Endothelial cell of umbilical vein (primary cell): ENCODE data around the gene DHRS1. TPM values are rescaled to one million over a fixed set of nuclear protein-coding genes. Genes with fewer than 3 reads are reported as not detected.

Experiments used
- BruUV-seq: library from RNA; stranded (reverse); fragments of 400-500 nt; replicated peaks from 2 replicates; lab custom pipeline; 2021; lab: Mats Ljungman, UMichigan
- CTCF ChIA-PET: fragments of 300-600, 350-600 bp; sonication (Branson Sonifier 250); formaldehyde crosslinking; loops from one replicate; lab custom pipeline; 2021; ENCODE audit warnings: antibody characterized with exemption, inconsistent platforms; lab: Charles Lee
- POLR2A ChIA-PET: fragments of 300-600, 350-600 bp; sonication (Branson Sonifier 250); formaldehyde crosslinking; loops from one replicate; lab custom pipeline; 2021; ENCODE audit warnings: antibody characterized with exemption, inconsistent platforms; lab: Charles Lee
- DNase-seq: peaks from one replicate; pipeline ENCODE4 v3.0.0-alpha.2; 2011; ENCODE audit warnings: low read depth, low spot score
- FAIRE-seq: peaks from 2 replicates; lab custom pipeline; 2011; peaks lifted over from hg19 to GRCh38; lab: Jason Lieb, UNC
- H2AFZ ChIP-seq: 2 replicates; pipeline ENCODE4 v1.6.0; 2012; ENCODE audit warnings: low read depth, low read length, control low read depth, inconsistent platforms
- H3K27ac ChIP-seq: 2 replicates; pipeline ENCODE4 v1.5.1; 2011; ENCODE audit warnings: low read depth, mild to moderate bottlenecking, control low read depth, low read length, moderate library complexity; ENCODE audit not compliant: insufficient read depth
- H3K27me3 ChIP-seq, 2 experiments: 2 replicates each; pipeline versions ENCODE4 v1.6.0 to v1.6.1; 2011; ENCODE audit warnings: low read length in 2 of 2, mixed read lengths in 1 of 2; ENCODE audit not compliant: control insufficient read depth in 2 of 2, insufficient read depth in 2 of 2
- H3K36me3 ChIP-seq, 2 experiments: 2 replicates in 1 of 2; 3 replicates in 1 of 2; pipeline ENCODE4 v1.5.1; 2011; ENCODE audit warnings: low read length in 2 of 2, mild to moderate bottlenecking in 1 of 2, moderate library complexity in 1 of 2; ENCODE audit not compliant: control insufficient read depth in 2 of 2, insufficient read depth in 2 of 2; ENCODE audit errors: extremely low read depth in 1 of 2
- H3K4me1 ChIP-seq: 3 replicates; pipeline ENCODE4 v1.5.1; 2011; ENCODE audit warnings: mild to moderate bottlenecking, low read length; ENCODE audit not compliant: control insufficient read depth, insufficient read depth; ENCODE audit errors: extremely low read depth
- H3K4me2 ChIP-seq: 2 replicates; pipeline ENCODE4 v1.6.1; 2011; ENCODE audit warnings: low read length, control low read depth, mixed read lengths; ENCODE audit not compliant: insufficient read depth
- H3K4me3 ChIP-seq, 3 experiments: fragments of 200-600 bp in 1 of 3; sonication (generic), shearing (Covaris generic) in 1 of 3; replicated peaks in 1 of 3; 2 replicates each; pipeline ENCODE4 v1.5.1; 2011 to 2016; ENCODE audit warnings: control low read depth in 3 of 3, low read length in 3 of 3, mild to moderate bottlenecking in 2 of 3, inconsistent platforms in 1 of 3, low read depth in 1 of 3, moderate library complexity in 1 of 3; ENCODE audit not compliant: insufficient read depth in 1 of 3
- H3K79me2 ChIP-seq: 2 replicates; pipeline ENCODE4 v1.6.0; 2012; ENCODE audit warnings: low read length, inconsistent platforms; ENCODE audit not compliant: control insufficient read depth, insufficient read depth
- H3K9ac ChIP-seq: replicated peaks from 2 replicates; pipeline ENCODE3; 2011; ENCODE audit warnings: low read length, control low read depth; ENCODE audit not compliant: insufficient read depth; ENCODE audit errors: extremely low read depth
- H3K9me1 ChIP-seq: replicated peaks from 3 replicates; pipeline ENCODE4 v1.6.0; 2011; ENCODE audit warnings: mild to moderate bottlenecking, low read length; ENCODE audit not compliant: control insufficient read depth, insufficient read depth; ENCODE audit errors: extremely low read depth
- H3K9me3 ChIP-seq: replicated peaks from 2 replicates; pipeline ENCODE4 v1.5.1; 2012; ENCODE audit warnings: low read length, inconsistent platforms; ENCODE audit not compliant: control insufficient read depth, insufficient read depth
- H4K20me1 ChIP-seq: replicated peaks from 2 replicates; pipeline ENCODE3; 2011; ENCODE audit warnings: mild to moderate bottlenecking, low read length; ENCODE audit not compliant: control insufficient read depth, insufficient read depth; ENCODE audit errors: extremely low read depth
- FOS ChIP-seq: IDR thresholded peaks from 2 replicates; pipeline ENCODE4 v1.6.1; 2011; ENCODE audit warnings: mild to moderate bottlenecking, low read length, moderate library complexity, borderline replicate concordance; ENCODE audit not compliant: insufficient read depth
- GATA2 ChIP-seq: IDR thresholded peaks from 2 replicates; pipeline ENCODE4 v1.7.0; 2011; ENCODE audit warnings: low read depth, mild to moderate bottlenecking, moderate library complexity, mixed read lengths, low read length; ENCODE audit not compliant: insufficient read length, insufficient read depth
- JUN ChIP-seq: IDR thresholded peaks from 2 replicates; pipeline ENCODE4 v1.6.1; 2011; ENCODE audit warnings: borderline replicate concordance, low read depth; ENCODE audit not compliant: insufficient read length, insufficient read depth
- MYC ChIP-seq: IDR thresholded peaks from one replicate; pipeline ENCODE4 v1.6.1; 2011; ENCODE audit warnings: mild to moderate bottlenecking, low read depth, low read length
- POLR2AphosphoS5 ChIP-seq: IDR thresholded peaks from 2 replicates; pipeline ENCODE4 v1.6.1; 2012; ENCODE audit warnings: low read depth, mild to moderate bottlenecking, control low read depth, low read length, moderate library complexity; ENCODE audit not compliant: insufficient read depth
- dilution Hi-C: fragments of 300-500 bp; cut with MboI; formaldehyde crosslinking; loops from one replicate; pipeline ENCODE4 v1.15.0; 2019; ENCODE audit warnings: low sequenced_read_pairs; ENCODE audit not compliant: extremely low pct_ligation_motif_present
- intact Hi-C: fragments of 100-400 bp; cut with micrococcal nuclease; formaldehyde crosslinking; loops from one replicate; pipeline ENCODE4 v1.10.0; 2022
- polyA plus RNA-seq, 4 experiments: library from polyadenylated mRNA; depleted of rRNA in 3 of 4; stranded (reverse) in 3 of 4; unstranded in 1 of 4; fragments of >200 nt; gene quantifications; 2 replicates each; pipeline versions ENCODE4 v1.2.1 to v1.2.3, GENCODE V29; 2011 to 2012; ENCODE audit warnings: missing spikeins in 1 of 4
- total RNA-seq: library from RNA; stranded (reverse); gene quantifications from 2 replicates; pipeline ENCODE4 v1.2.3, GENCODE V29; 2021
- TF ChIP-seq, protein P1 (sequence below), 2 donors: IDR thresholded peaks; 1 replicate in 1 of 2; 2 replicates in 1 of 2; pipeline ENCODE4 v1.5.1; 2011; ENCODE audit warnings: low read length in 2 of 2, mild to moderate bottlenecking in 2 of 2, moderate library complexity in 2 of 2, control low read depth in 1 of 2, inconsistent platforms in 1 of 2, low read depth in 1 of 2; ENCODE audit not compliant: insufficient read depth in 1 of 2; ENCODE audit errors: extremely low read depth in 1 of 2
- TF ChIP-seq, protein P2 (sequence below): IDR thresholded peaks from 2 replicates; pipeline ENCODE4 v1.6.1; 2011; ENCODE audit not compliant: insufficient read depth, insufficient read length

DHRS1 gene
- total and polyA plus RNA-seq, 2 donors (not counting 3 experiments of a cell fraction or from before 2014, with no cell fraction given) = 18.0 to 69.5 TPM

DNA sequence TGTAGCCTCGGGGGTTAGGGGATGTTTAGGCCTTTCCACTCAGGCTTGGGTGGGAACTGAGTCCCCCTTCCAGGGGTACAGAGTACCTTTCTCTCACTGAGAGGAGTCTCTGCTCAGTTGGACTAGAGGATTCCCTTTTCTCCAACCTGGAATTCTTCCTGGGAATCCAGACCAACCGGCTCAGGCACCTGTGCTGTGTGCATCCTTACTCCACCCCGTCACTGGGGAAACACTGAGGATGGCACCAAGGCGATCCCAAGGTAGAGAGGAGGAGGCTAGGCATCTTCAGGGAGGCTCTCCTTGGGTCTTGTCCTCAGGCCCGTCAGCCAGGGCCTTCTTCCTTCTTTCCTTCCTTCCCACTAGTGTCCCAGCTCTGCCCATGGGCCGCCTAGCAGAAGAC, 35.7 kb downstream of the DHRS1 start:
- no peaks in the 10 kb centered on the region for H3K27me3 ChIP-seq
- H3K4me1 ChIP-seq = no peaks in the 10 kb centered on the region
- no peak for DNase-seq
- CTCF ChIA-PET = interaction anchor here (1.7 kb wide), 1 partner anchor 33 kb away, joined by 4 read pairs; no protein-coding TSS in a partner anchor
- H4K20me1 ChIP-seq = no peaks in the 10 kb centered on the region
- TF ChIP-seq FOS (no peak), POLR2AphosphoS5 (no peak), GATA2 (no peak), JUN (no peak), MYC (no peak)
- TF ChIP-seq, protein P1, sequence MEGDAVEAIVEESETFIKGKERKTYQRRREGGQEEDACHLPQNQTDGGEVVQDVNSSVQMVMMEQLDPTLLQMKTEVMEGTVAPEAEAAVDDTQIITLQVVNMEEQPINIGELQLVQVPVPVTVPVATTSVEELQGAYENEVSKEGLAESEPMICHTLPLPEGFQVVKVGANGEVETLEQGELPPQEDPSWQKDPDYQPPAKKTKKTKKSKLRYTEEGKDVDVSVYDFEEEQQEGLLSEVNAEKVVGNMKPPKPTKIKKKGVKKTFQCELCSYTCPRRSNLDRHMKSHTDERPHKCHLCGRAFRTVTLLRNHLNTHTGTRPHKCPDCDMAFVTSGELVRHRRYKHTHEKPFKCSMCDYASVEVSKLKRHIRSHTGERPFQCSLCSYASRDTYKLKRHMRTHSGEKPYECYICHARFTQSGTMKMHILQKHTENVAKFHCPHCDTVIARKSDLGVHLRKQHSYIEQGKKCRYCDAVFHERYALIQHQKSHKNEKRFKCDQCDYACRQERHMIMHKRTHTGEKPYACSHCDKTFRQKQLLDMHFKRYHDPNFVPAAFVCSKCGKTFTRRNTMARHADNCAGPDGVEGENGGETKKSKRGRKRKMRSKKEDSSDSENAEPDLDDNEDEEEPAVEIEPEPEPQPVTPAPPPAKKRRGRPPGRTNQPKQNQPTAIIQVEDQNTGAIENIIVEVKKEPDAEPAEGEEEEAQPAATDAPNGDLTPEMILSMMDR (IDR thresholded peaks at IDR 0.05; ENCODE audit: extremely low read depth in 1 of 2, insufficient read depth in 1 of 2, low read depth in 1 of 2, low read length in 2 of 2) = no peak
- TF ChIP-seq, protein P2, sequence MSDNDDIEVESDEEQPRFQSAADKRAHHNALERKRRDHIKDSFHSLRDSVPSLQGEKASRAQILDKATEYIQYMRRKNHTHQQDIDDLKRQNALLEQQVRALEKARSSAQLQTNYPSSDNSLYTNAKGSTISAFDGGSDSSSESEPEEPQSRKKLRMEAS = no peak
- H3K4me3 ChIP-seq = no peak overlapping the region
- no TSS peak for BruUV-seq
- H3K27ac ChIP-seq = no peak overlapping the region
- dilution Hi-C loops (no loop called here), intact Hi-C loops (no loop called here)
- H3K9me1 ChIP-seq = no peaks in the 10 kb centered on the region
- H3K79me2 ChIP-seq = no peaks in the 10 kb centered on the region
- peaks cover 0 to 15% of the 10 kb centered on the region in 2 experiments for H3K36me3 ChIP-seq
- H3K9me3 ChIP-seq = no peaks in the 10 kb centered on the region
- no peak overlapping the region for H3K9ac ChIP-seq
- POLR2A ChIA-PET = no interaction called here
- FAIRE-seq = no peak
- H2AFZ ChIP-seq = no peak overlapping the region
- no peak overlapping the region for H3K4me2 ChIP-seq
